NCI-H82 treated with DMSO at 0.1 percent for 48 hours (cell line): ENCODE data around the gene PBRM1.

Experiments used
- DNase-seq: peaks from one replicate; lab custom pipeline; 2025; ENCODE audit not compliant: unreplicated experiment; lab: John Stamatoyannopoulos, UW

Gene PBRM1

DNA sequence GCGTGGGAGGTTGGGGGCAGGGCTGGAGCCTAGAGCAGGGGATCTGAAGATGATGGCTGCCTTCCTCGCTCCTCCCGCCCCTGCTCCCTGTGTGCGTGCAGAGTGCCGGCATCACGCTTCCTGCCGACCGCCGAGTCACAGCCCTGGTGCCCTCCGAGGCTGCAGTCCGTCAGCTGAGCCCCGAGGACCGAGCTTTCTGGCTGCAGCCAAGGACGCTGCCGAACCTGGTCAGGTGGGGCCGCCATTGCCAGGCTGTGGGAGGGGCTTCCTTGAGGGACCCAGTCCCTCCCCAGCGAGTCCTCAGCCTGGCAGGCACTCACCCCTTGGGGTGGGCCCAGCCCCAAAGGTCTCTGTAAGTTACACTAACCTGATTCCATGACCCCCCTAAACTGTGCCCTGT is 173.0 kb downstream of the PBRM1 start:
- no peak for DNase-seq

DNA sequence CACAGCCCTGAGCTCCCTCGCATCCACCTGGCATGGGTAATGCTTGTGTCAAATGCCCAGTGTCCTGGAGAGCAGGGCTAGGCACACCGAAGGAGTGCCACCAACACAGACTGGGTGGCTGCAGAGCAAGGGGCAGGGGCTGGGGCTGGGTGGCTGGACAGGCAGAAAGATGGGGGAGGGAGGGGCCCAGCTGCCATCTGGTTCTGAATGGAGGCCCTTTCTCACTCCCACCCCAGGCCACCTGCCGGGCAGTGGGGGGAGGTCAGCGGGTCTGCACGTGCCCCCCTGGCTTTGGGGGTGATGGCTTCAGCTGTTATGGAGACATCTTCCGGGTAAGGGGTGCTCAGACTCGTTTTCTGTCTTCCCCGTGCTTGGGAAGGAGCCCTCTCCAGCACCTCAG is 173.6 kb downstream of the PBRM1 start:
- DNase-seq, result no peak

DNA sequence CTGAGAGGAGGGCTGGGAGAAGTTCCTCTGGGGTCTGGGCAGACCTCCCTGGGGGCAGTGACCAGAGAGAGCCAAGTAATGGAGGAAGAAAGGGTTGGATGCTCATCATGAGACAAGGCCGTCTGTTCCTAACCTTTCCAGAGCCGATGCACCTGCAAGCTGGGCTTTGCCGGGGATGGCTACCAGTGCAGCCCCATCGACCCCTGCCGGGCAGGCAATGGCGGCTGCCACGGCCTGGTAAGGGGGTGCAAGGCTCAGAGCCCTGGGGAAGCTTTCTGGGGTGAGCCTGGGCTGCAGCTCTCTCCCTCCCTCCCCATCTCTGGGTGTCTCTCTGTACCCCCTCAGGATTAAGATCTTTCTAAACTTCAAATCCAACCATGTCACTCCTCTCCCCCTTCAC is 174.2 kb downstream of the PBRM1 start:
- no peak for DNase-seq

DNA sequence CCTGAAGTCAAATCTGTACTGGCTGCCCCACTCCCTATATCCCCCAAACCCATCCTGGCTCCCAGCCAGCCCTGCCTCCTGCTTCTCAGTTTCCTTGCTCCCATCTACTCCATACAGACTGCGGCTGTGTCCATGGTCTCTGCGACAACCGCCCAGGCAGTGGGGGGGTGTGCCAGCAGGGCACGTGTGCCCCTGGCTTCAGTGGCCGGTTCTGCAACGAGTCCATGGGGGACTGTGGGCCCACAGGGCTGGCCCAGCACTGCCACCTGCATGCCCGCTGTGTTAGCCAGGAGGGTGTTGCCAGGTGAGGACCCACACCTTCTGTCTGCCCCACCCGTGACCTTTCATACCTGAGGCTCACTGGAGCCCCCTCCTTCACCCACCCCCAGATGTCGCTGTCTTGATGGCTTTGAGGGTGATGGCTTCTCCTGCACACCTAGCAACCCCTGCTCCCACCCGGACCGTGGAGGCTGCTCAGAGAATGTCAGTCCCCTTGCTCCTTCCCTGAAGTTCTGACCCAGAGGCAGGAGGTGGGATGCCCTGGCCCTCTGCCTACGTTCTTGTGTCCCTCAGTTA is 175.9 kb downstream of the PBRM1 start:
- DNase-seq, result no peak

DNA sequence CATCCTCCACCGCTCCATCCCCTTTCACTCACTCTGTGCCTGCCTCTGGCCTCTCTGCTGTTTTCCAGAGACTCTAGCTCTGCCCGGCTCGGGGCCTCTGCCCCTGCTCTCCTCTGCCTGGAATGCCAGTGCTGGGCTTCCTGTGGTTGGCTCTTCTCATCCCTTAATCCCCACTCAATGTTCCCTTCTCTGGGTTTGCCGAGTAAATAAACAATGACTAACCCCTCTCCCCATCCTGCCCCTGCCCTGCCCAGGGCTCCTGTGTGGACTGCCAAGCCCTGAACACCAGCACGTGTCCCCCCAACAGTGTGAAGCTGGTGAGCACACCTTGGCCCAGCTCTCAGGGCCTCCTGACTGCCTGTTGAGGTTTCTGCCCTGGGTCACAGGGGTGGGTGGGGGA is 178.4 kb downstream of the PBRM1 start:
- DNase-seq, result no peak

DNA sequence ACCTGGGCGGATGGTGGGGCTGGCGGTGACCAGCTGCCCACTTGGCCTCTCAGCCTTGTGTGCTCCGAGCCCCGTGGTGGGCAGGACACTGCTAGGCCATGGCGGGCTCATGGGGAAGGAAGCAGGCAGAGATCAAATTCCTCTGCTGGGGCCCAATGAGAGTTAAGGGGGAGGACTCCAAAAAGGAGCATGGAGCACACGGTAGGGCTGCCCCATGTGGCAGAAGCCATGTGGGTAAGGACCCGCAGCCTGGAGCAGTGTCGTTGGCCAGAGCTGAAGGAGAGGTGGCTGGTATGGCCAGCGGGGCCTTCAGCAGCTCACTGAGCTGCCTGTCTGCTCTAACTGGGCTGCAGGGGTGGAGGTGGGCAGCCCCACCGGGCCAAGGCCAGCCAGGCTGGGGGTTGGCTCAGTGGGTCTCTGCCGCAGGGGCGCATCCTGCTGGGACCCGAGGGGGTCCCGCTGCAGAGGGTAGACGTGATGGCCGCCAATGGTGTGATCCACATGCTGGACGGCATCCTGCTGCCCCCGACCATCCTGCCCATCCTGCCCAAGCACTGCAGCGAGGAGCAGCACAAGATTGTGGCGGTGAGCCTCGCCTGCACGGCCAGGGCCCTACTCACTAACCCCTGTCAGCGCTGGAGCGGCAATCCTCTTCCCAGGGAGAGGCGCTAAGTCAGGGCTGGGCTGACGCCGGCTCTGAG is 179.3 kb downstream of the PBRM1 start:
- no peak for DNase-seq

DNA sequence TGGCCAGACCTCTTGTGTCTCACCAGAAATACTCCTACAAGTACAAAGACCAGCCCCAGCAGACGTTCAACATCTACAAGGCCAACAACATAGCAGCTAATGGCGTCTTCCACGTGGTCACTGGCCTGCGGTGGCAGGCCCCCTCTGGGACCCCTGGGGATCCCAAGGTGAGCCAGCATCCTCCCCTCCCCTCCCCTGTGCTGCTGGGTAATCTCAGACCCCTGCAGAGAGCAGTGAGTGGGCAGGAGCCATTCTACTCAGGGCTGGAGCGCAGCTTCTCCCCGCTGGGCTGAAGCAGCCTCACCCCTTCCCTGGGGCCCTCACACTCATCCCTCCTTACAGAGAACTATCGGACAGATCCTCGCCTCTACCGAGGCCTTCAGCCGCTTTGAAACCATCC is 180.7 kb downstream of the PBRM1 start:
- no peak for DNase-seq

DNA sequence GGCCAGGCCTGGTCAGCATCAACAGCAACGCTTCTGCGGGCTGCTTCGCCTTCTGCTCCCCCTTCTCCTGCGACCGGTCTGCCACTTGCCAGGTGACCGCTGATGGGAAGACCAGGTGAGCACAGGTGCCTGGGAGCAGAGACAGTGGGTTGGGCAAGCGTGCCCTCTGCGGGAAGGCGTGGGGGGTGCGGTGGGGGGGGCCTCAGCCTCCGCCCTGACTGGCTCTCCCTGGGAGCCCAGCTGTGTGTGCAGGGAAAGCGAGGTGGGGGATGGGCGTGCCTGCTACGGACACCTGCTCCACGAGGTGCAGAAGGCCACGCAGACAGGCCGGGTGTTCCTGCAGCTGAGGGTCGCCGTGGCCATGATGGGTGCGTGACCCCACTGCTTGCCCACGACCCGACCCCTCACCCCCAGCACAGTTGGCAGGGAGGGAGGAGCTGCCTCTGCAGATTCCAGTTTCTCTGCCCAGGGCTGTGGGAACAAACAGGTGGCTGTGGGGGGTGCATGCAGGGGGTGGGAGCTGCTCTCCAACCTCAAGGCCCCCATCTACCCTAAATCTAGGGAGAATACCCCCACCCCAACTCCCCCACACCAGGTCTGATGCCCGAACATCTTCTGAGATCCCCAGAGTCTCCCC is 181.8 kb downstream of the PBRM1 start:
- no peak for DNase-seq

DNA sequence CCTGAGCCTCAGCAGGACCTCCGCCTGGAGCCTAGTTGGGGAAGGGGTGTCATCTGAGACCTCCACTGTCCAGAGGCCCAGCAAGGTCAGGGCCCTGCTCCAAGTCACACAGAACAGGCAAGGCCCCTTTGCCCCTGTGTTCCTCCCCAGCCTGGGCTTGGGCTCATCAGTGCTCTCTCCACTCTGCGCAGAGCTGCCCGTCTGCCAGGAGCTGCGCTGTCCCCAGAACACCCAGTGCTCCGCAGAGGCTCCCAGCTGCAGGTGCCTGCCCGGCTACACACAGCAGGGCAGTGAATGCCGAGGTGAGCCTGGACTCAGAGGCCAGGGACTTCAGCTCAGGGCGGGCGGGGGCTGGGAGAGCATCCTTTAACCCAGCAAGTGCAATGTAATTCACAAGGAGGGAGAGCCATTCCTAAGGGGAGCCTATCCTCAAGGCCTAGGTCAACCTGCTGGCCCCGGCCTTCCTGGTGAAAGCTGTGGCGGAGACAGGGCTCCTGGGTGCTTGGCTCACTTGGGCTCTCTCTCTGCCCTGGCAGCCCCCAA is 182.8 kb downstream of the PBRM1 start:
- DNase-seq, result no peak

DNA sequence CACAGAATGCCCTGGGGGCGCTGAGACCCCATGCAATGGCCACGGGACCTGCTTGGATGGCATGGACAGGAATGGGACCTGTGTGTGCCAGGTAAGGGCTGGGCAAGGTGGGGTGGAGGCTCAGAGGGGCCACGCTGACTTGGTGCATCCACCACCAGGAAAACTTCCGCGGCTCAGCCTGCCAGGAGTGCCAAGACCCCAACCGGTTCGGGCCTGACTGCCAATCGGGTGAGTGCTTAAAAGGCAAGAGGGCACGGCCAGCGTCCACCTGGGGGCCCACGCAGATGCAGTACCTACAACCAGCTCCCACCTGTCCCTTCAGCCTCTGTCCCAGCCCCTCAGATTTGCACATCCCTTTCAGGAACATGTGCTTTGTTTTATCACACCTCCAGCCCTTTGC is 183.7 kb downstream of the PBRM1 start:
- DNase-seq, result no peak

DNA sequence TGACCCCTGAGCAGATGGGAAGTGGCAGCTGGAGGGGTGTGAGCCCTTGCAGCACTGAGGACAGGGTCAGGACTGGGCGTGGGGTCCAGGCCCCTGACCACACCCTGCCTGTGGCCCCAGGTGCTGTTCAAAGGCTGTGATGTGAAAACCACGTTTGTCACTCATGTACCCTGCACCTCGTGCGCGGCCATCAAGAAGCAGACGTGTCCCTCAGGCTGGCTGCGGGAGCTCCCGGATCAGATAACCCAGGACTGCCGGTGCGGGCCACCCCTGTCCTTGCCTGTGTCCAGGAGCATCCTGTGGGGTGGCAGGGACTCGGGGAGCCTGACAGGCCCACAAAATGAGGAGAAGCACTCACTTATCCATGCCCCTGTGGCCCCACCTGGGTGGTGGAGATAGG is 184.7 kb downstream of the PBRM1 start:
- DNase-seq, result no peak

DNA sequence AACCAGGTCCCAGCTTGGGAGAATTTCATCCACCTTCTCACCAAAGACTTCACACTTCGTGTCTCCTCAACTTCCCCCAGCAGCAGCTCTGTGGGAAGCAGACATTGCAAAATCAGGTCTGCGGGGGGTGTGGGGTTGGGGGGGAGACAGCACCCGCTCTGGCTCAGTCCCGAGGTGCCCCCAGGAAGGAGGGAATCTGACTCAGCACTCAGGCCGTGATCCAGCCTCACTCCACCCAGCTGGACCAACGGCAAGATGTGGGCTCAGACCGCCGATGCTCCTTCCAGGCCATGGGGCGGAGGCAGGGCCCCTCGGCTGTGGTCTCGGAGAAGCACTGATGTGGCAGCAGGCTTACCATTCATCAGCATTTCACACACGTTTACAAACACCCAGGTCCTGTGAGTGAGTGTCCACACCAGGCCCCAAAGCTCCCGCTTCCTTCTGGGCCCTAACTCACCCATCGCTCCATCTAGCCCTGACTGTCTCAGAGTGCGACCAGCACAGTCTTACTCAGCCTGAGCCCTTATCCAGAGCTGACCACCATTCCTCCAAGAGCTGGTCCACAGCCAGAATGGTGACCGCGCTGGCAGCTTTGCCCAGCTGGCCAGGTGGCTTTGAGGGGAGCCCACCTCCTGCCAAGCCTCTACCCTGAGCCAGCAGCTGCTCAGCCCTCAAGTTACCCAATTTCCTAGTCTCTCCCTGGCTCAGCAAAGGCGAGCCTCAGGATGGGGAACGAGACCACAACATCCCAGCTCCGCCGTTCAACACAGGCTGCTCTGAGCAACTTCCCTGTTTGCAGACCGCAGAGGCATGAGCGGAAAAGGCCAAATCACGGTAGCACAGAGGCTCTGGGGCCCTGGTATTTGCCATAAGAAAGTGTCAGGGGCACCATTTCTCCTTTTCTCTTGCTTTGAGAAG is 187.3 kb downstream of the PBRM1 start:
- no peak for DNase-seq

DNA sequence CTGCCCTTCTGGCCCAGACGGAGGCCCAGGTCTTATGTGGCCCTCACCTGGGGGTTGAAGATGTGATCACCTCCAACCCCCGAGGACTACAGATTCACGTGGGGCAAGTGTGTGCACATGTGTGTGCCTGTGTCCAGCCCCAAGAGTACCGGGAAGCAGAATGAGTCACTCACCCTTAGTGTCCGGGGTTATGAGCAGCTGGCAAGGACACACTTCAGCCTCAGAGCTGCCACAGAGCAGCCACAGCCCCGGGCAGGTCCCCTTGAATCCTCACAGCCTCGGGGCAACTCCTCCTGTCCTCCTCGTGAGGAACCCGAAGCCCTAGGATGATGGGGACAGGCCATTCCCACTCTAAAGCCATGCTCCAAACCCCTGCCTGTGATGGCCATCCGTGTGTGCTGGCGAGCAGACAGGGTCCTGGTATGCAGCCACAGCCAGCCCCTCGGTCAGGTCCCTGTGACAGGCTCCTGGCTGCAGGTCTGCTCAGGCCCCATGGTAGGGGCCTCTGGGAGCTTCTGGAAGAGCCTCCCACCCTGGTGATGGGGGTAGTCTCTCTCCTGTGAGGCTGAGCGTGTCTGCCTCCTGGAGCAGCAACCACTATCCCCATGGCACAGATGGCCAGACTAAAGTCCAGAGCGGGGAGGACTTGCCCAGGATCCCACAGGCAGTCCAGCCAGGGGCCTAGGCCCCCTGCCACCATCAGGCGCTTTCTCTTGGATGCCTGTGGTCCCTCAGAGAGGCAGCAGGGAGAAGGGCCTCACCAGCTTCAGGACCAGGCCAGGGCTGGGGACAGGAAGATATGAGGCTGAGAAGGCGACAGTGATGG is 189.7 kb downstream of the PBRM1 start:
- DNase-seq, result no peak
